Uterus (tissue), 2 donors: Measurements from ENCODE around the gene HMCN1.

Experiments
- POLR2A ChIP-seq, 2 donors: fragments of 450-650 bp; IDR thresholded peaks; one replicate each; pipeline ENCODE4 v1.6.1; 2016; ENCODE audit warnings: antibody characterized with exemption in 2 of 2, mild to moderate bottlenecking in 1 of 2, moderate library complexity in 1 of 2
- TF ChIP-seq, protein P1 (sequence below), 4 experiments: fragments of 200-600 bp in 2 of 4; fragments of 450-650 bp in 2 of 4; sonication (generic) in 2 of 4; IDR thresholded peaks; one replicate each; pipeline ENCODE4 v1.5.1; 2016 to 2019; ENCODE audit warnings: antibody characterized with exemption in 4 of 4, mild to moderate bottlenecking in 2 of 4, moderate library complexity in 1 of 4

- TF ChIP-seq, protein P1, sequence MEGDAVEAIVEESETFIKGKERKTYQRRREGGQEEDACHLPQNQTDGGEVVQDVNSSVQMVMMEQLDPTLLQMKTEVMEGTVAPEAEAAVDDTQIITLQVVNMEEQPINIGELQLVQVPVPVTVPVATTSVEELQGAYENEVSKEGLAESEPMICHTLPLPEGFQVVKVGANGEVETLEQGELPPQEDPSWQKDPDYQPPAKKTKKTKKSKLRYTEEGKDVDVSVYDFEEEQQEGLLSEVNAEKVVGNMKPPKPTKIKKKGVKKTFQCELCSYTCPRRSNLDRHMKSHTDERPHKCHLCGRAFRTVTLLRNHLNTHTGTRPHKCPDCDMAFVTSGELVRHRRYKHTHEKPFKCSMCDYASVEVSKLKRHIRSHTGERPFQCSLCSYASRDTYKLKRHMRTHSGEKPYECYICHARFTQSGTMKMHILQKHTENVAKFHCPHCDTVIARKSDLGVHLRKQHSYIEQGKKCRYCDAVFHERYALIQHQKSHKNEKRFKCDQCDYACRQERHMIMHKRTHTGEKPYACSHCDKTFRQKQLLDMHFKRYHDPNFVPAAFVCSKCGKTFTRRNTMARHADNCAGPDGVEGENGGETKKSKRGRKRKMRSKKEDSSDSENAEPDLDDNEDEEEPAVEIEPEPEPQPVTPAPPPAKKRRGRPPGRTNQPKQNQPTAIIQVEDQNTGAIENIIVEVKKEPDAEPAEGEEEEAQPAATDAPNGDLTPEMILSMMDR (IDR thresholded peaks at IDR 0.05): no peak
- no peak for TF ChIP-seq POLR2A (IDR thresholded peaks at IDR 0.05)
Observed at GRCh38 chr1:186129758-186130157, 395.6 kb downstream of the HMCN1 start.
